Hepatic stellate cell (primary cell): Measurements from ENCODE around the gene ZNF334.
A peak's percentile ranks its signal among the peaks of the same experiment; 100 is the strongest.

Source experiments
- DNase-seq: peaks from one replicate; pipeline ENCODE4 v3.0.0; 2011; ENCODE audit warnings: low spot score

ZNF334 gene

GRCh38 chr20:46512943-46513844 lies at the start of gene ZNF334:
ZNF334 (minus strand) TSS chr20:46513559; CDS start chr20:46512102, 1,457 bp downstream.
- DNase-seq: no peak

- DNase-seq: peak; percentile 82
Observed at GRCh38 chr20:46562373-46563169, 49.2 kb upstream of the ZNF334 start.

- DNase-seq: no peak
Observed at GRCh38 chr20:46562009-46562372, 48.6 kb upstream of the ZNF334 start.

GRCh38 chr20:46559685-46560440 lies 46.5 kb upstream of the ZNF334 start:
- no peak for DNase-seq

GRCh38 chr20:46559001-46559400 lies 45.6 kb upstream of the ZNF334 start:
- DNase-seq: no peak

GRCh38 chr20:46558511-46558959 lies 45.2 kb upstream of the ZNF334 start:
- peak; percentile 75 for DNase-seq

GRCh38 chr20:46557231-46557956 lies 44.0 kb upstream of the ZNF334 start:
- DNase-seq: no peak

- no peak for DNase-seq
Observed at GRCh38 chr20:46555370-46555956, 42.1 kb upstream of the ZNF334 start.

GRCh38 chr20:46554828-46555227 lies 41.5 kb upstream of the ZNF334 start:
- no peak for DNase-seq

GRCh38 chr20:46553926-46554325 lies 40.6 kb upstream of the ZNF334 start:
- no peak for DNase-seq

- no peak for DNase-seq
Observed at GRCh38 chr20:46552460-46553420, 39.4 kb upstream of the ZNF334 start.

GRCh38 chr20:46551522-46552381 lies 38.4 kb upstream of the ZNF334 start:
- no peak for DNase-seq

GRCh38 chr20:46550461-46550860 lies 37.1 kb upstream of the ZNF334 start, which contains the start of gene OCSTAMP:
OCSTAMP (minus strand) TSS chr20:46550654; CDS start chr20:46550560, 94 bp downstream.
- DNase-seq: no peak

GRCh38 chr20:46549188-46549972 lies 36.0 kb upstream of the ZNF334 start:
- no peak for DNase-seq

- DNase-seq: no peak
Observed at GRCh38 chr20:46548688-46549087, 35.3 kb upstream of the ZNF334 start.

- DNase-seq: no peak
Observed at GRCh38 chr20:46547995-46548394, 34.6 kb upstream of the ZNF334 start.

- no peak for DNase-seq
Observed at GRCh38 chr20:46546936-46547335, 33.6 kb upstream of the ZNF334 start.

- DNase-seq: no peak
Observed at GRCh38 chr20:46546298-46546697, 32.9 kb upstream of the ZNF334 start.
